SH-SY5Y (cell line): Measurements from ENCODE around the gene DDX54.

Experiments
- GATA2 ChIP-seq: IDR thresholded peaks from 2 replicates; pipeline ENCODE4 v1.6.1; 2011; ENCODE audit warnings: mild to moderate bottlenecking, low read depth, low read length
- GATA3 ChIP-seq: IDR thresholded peaks from 2 replicates; pipeline ENCODE4 v1.6.1; 2011; ENCODE audit warnings: low read depth, mild to moderate bottlenecking, low read length, moderate library complexity

DNA sequence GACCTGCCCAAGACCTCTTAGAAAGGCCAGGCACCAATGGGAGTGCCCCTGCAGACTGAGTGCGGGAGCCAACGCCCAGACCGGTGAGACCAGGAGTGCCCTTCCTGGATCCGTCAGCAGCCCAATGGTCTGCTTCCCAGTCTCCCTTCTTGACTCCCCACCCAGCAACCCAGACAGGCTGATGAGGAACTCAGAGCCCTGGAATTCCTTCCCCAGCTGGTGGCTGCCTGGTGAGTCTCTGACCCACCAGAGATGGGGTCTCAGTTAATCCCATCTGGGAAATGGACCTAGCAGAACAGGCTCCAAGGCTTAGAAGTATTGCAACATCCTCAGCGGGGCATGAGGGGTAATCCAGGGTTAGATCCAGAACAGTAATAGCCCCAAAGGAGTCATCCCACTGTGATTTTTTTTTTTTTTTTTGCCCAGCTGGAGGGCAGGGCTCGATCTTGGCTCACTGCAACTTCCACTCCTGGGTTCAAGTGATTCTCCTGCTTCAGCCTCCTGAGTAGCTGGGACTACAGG, 48.2 kb downstream of the DDX54 start:
- TF ChIP-seq GATA2 (no peak), GATA3 (no peak)
